HG03064 (cell line): ENCODE data around the gene EGFR.
"Not testable (repeated sequence)": the region's sequence is repeated elsewhere in the genome, so short reads cannot be mapped to it uniquely, and the experiment has no call there.

ENCODE experiments used
- ATAC-seq: cut with Tn5 transposase; IDR thresholded peaks from one replicate; pipeline ENCODE4 v1.9.1; 2021; ENCODE audit warnings: low read depth; ENCODE audit not compliant: unreplicated experiment

Gene EGFR

GRCh38 chr7:55161154-55161687, 142.4 kb downstream of the EGFR start:
- no peak for ATAC-seq

GRCh38 chr7:55162476-55162875, 143.7 kb downstream of the EGFR start:
- no peak for ATAC-seq

GRCh38 chr7:55163733-55164132, 144.9 kb downstream of the EGFR start:
- ATAC-seq: no peak

GRCh38 chr7:55164527-55164926, 145.7 kb downstream of the EGFR start:
- ATAC-seq: no peak

- no peak for ATAC-seq
These were observed 146.5 kb downstream of the EGFR start for GRCh38 chr7:55165176-55165861.

- not testable (repeated sequence) for ATAC-seq
These were observed 148.5 kb downstream of the EGFR start for GRCh38 chr7:55167296-55167695.

- no peak for ATAC-seq
These were observed 151.7 kb downstream of the EGFR start for GRCh38 chr7:55170335-55171069.

GRCh38 chr7:55171157-55171556, 152.3 kb downstream of the EGFR start:
- ATAC-seq: no peak

GRCh38 chr7:55172161-55172560, 153.3 kb downstream of the EGFR start:
- ATAC-seq: no peak

GRCh38 chr7:55172881-55173609, 154.2 kb downstream of the EGFR start:
- ATAC-seq: no peak

- no peak for ATAC-seq
These were observed 154.9 kb downstream of the EGFR start for GRCh38 chr7:55173671-55174070.

GRCh38 chr7:55174456-55174855, 155.6 kb downstream of the EGFR start:
- ATAC-seq: no peak

GRCh38 chr7:55174856-55175255, 156.0 kb downstream of the EGFR start:
- no peak for ATAC-seq

GRCh38 chr7:55177068-55177530, 158.3 kb downstream of the EGFR start:
- ATAC-seq: no peak

GRCh38 chr7:55177589-55178261, 158.9 kb downstream of the EGFR start:
- no peak for ATAC-seq

- ATAC-seq: no peak
These were observed 159.6 kb downstream of the EGFR start for GRCh38 chr7:55178292-55178862.

GRCh38 chr7:55178863-55179773, 160.3 kb downstream of the EGFR start:
- no peak for ATAC-seq

- ATAC-seq: no peak
These were observed 161.3 kb downstream of the EGFR start for GRCh38 chr7:55179931-55180682.
